ENCODE measurements around the gene STAM2. TPM values are rescaled to one million over a fixed set of nuclear protein-coding genes. Genes with fewer than 3 reads are reported as not detected.

The STAM2 gene
- total RNA-seq, 2 donors from 2014 or later: 25.7 to 34.0 TPM

GRCh38 chr2:152071092-152071491 is 104.5 kb downstream of the STAM2 start:
- no peak for TF ChIP-seq POLR2A (IDR thresholded peaks at IDR 0.05)
- no peak for TF ChIP-seq CTCF (IDR thresholded peaks at IDR 0.05)
- intact Hi-C loops (cut with DNase I): no loop called here
- Histone ChIP-seq H3K27ac (no peak overlapping the region), H3K4me3 (no peak overlapping the region), H3K27me3 (no peaks in the 10 kb centered on the region), H3K4me1 (peaks cover 8% of the 10 kb centered on the region), H3K36me3 (replicated peaks in 1 of 2; ENCODE audit: insufficient read depth in 1 of 2, low read depth in 2 of 2) (no peaks in the 10 kb centered on the region), H3K9me3 (no peaks in the 10 kb centered on the region)
- ATAC-seq (no peak), DNase-seq (no peak)
- WGBS, 2 donors: 79 to 88% methylated on average over 1 of the region's 1 CpG

DNA sequence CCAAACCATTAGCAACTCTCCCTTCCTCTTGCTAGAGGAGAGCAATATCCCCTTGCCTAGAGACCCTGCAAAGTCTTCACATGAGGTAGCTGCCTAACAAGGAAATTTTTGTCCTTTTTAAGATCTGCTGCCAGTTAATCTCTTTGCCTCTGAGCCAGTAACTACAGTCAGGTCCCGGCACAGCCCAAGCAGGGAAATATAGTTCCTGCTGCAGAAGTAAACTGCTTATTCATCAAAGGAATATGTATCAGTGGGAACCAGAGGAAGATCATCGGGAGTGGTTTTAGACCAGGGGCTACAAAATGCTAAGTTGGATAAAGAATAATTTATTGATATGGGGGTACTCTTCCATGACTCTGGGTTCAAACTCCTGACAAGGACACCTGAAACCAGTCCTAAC is 107.3 kb downstream of the STAM2 start:
- 76 to 84% methylated on average over 2 of the region's 2 CpGs for WGBS, 2 donors
- Histone ChIP-seq H3K27me3 (no peaks in the 10 kb centered on the region), H3K27ac (no peak overlapping the region), H3K4me1 (no peaks in the 10 kb centered on the region), H3K4me3 (no peak overlapping the region), H3K36me3 (replicated peaks in 1 of 2; ENCODE audit: insufficient read depth in 1 of 2, low read depth in 2 of 2) (no peaks in the 10 kb centered on the region), H3K9me3 (no peaks in the 10 kb centered on the region)
- no peak for ATAC-seq
- intact Hi-C loops (cut with DNase I): no loop called here
- no peak for DNase-seq
- TF ChIP-seq CTCF (IDR thresholded peaks at IDR 0.05): no peak
- no peak for TF ChIP-seq POLR2A (IDR thresholded peaks at IDR 0.05)

DNA sequence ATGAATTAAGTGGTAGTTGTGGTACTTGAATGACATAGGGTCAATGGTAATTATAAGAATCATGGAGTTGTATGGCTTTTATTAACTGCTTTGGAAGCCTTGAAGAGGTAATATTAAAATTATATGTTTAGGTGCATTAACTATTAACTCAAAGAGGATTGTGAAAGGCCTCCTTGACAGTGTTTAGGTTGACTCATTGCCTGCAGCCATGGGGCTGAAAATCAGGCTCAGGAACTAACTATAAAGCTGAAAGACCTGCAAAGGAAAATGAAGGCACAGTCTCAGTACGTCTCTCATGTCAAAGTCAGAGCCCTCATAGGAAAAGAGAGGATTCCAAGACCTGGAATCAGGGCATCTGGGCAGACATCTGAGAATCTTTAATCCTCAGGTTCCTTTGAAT is 107.7 kb downstream of the STAM2 start:
- no peak for TF ChIP-seq CTCF (IDR thresholded peaks at IDR 0.05)
- no peak for TF ChIP-seq POLR2A (IDR thresholded peaks at IDR 0.05)
- DNase-seq (no peak), ATAC-seq (no peak)
- Histone ChIP-seq H3K27ac (no peak overlapping the region), H3K27me3 (no peaks in the 10 kb centered on the region), H3K9me3 (no peaks in the 10 kb centered on the region), H3K36me3 (replicated peaks in 1 of 2; ENCODE audit: insufficient read depth in 1 of 2, low read depth in 2 of 2) (no peaks in the 10 kb centered on the region), H3K4me1 (no peaks in the 10 kb centered on the region), H3K4me3 (no peak overlapping the region)
- intact Hi-C loops (cut with DNase I): no loop called here
- 88 to 93% methylated on average over 1 of the region's 1 CpG for WGBS, 2 donors

Small RNA genes lying within 50 kb of the gene (small RNA-seq; reads per million reads assigned to genes)
- gene RPL30P2: not detected

Other genes starting within 250 kb of the STAM2 start
- 1 to 10 TPM in 1 of 2 donors, under 1 TPM in 1; 0.33 to 1.3 TPM for gene CACNB4, start 76.7 kb downstream of the STAM2 start, total RNA-seq
- 10 to 100 TPM; 13.5 to 44.4 TPM for gene FMNL2, start 159.4 kb upstream of the STAM2 start, total RNA-seq

Data from body of pancreas (tissue), 4 donors.